OCI-LY3 (cell line): ENCODE results near the gene PLA2G4E.

Experiments used
- H2AFZ ChIP-seq: fragments of 200-600, 300-600 bp; shearing (Covaris generic); 2 replicates; pipeline ENCODE4 v1.6.0; 2014; ENCODE audit warnings: antibody characterized with exemption, low read depth, low read length
- H3K27ac ChIP-seq: fragments of 200-600, 300-600 bp; sonication (generic); 2 replicates; pipeline ENCODE4 v1.5.1; 2014; ENCODE audit warnings: mild to moderate bottlenecking, low read length, moderate library complexity, mixed read lengths
- H3K27me3 ChIP-seq: fragments of 200-600, 300-600 bp; sonication (generic); 2 replicates; pipeline ENCODE4 v1.6.1; 2014; ENCODE audit warnings: low read depth, low read length, mixed read lengths
- H3K36me3 ChIP-seq: fragments of 200-600, 300-600 bp; sonication (generic); replicated peaks from 2 replicates; pipeline ENCODE3; 2014; ENCODE audit warnings: low read depth, low read length, mixed read lengths
- H3K4me1 ChIP-seq: fragments of 300-600, 200-600 bp; sonication (generic); 2 replicates; pipeline ENCODE4 v1.6.1; 2014; ENCODE audit warnings: low read length, mixed read lengths
- H3K4me2 ChIP-seq: fragments of 200-600, 300-600 bp; sonication (generic); 2 replicates; pipeline ENCODE4 v1.6.1; 2014; ENCODE audit warnings: low read length, mixed read lengths
- H3K4me3 ChIP-seq: fragments of 300-600, 200-600 bp; sonication (generic); 2 replicates; pipeline ENCODE4 v1.5.1; 2014; ENCODE audit warnings: antibody characterized with exemption, mild to moderate bottlenecking, low read length, moderate library complexity
- H3K79me2 ChIP-seq: fragments of 300-600, 200-600 bp; shearing (Covaris generic); 2 replicates; pipeline ENCODE4 v1.6.1; 2014; ENCODE audit warnings: mild to moderate bottlenecking, low read length, mixed read lengths
- H3K9ac ChIP-seq: fragments of 300-600, 200-600 bp; shearing (Covaris generic); 2 replicates; pipeline ENCODE4 v1.6.0; 2014; ENCODE audit warnings: mild to moderate bottlenecking, low read length, moderate library complexity
- H3K9me3 ChIP-seq: fragments of 200-600, 300-600 bp; shearing (Covaris generic); 2 replicates; pipeline ENCODE4 v1.6.1; 2014; ENCODE audit warnings: low read length, mixed read lengths; ENCODE audit not compliant: insufficient read depth
- H4K20me1 ChIP-seq: fragments of 200-600, 300-600 bp; sonication (generic); 2 replicates; pipeline ENCODE4 v1.6.1; 2016; ENCODE audit warnings: low read length, mixed read lengths; ENCODE audit not compliant: insufficient read depth
- CTCF ChIP-seq: fragments of 200-600, 300-600 bp; sonication (generic); IDR thresholded peaks from 2 replicates; pipeline ENCODE4 v1.5.1; 2014; ENCODE audit warnings: antibody characterized with exemption, low read length, low read depth
- EZH2phosphoT487 ChIP-seq: fragments of 200-600 bp; shearing (Covaris generic); IDR thresholded peaks from 2 replicates; pipeline ENCODE4 v1.6.1; 2018; ENCODE audit warnings: antibody characterized with exemption, mixed run types, low read depth

Gene PLA2G4E

GRCh38 chr15:41936155-41936554, 84.7 kb downstream of the PLA2G4E start:
- H3K4me2 ChIP-seq: no peak overlapping the region
- H3K4me1 ChIP-seq: peaks cover 13% of the 10 kb centered on the region; the same call in 1 of the 2 replicates
- no peak overlapping the region for H3K4me3 ChIP-seq
- H3K36me3 ChIP-seq: peaks cover 14% of the 10 kb centered on the region
- H3K9ac ChIP-seq: no peak overlapping the region
- H3K9me3 ChIP-seq: no peaks in the 10 kb centered on the region
- TF ChIP-seq EZH2phosphoT487 (no peak), CTCF (no peak)
- peaks cover 10% of the 10 kb centered on the region for H4K20me1 ChIP-seq
- H3K27ac ChIP-seq: no peak overlapping the region
- no peaks in the 10 kb centered on the region for H3K27me3 ChIP-seq
- H2AFZ ChIP-seq: no peak overlapping the region
- H3K79me2 ChIP-seq: no peaks in the 10 kb centered on the region

GRCh38 chr15:41935566-41936020, 85.2 kb downstream of the PLA2G4E start:
- H3K4me1 ChIP-seq: peaks cover 18% of the 10 kb centered on the region
- H3K9me3 ChIP-seq: no peaks in the 10 kb centered on the region
- peaks cover 14% of the 10 kb centered on the region for H3K36me3 ChIP-seq
- TF ChIP-seq EZH2phosphoT487: no peak
- no peak for TF ChIP-seq CTCF
- no peak overlapping the region for H3K4me3 ChIP-seq
- no peak overlapping the region for H3K9ac ChIP-seq
- H3K27ac ChIP-seq: no peak overlapping the region
- no peaks in the 10 kb centered on the region for H3K27me3 ChIP-seq
- peaks cover 13% of the 10 kb centered on the region for H4K20me1 ChIP-seq
- H2AFZ ChIP-seq: no peak overlapping the region
- H3K4me2 ChIP-seq: no peak overlapping the region
- H3K79me2 ChIP-seq: no peaks in the 10 kb centered on the region

GRCh38 chr15:41934843-41935242, 86.0 kb downstream of the PLA2G4E start:
- H3K27me3 ChIP-seq: no peaks in the 10 kb centered on the region
- no peaks in the 10 kb centered on the region for H3K79me2 ChIP-seq
- peaks cover 19% of the 10 kb centered on the region for H4K20me1 ChIP-seq
- no peaks in the 10 kb centered on the region for H3K9me3 ChIP-seq
- TF ChIP-seq CTCF (no peak), EZH2phosphoT487 (no peak)
- peaks cover 12% of the 10 kb centered on the region for H3K36me3 ChIP-seq
- H3K4me2 ChIP-seq: no peak overlapping the region
- H3K27ac ChIP-seq: no peak overlapping the region
- H3K4me3 ChIP-seq: no peak overlapping the region
- H3K9ac ChIP-seq: no peak overlapping the region
- H3K4me1 ChIP-seq: peaks cover 26% of the 10 kb centered on the region
- H2AFZ ChIP-seq: no peak overlapping the region

- H3K36me3 ChIP-seq: peaks cover 12% of the 10 kb centered on the region
- H3K9ac ChIP-seq: no peak overlapping the region
- no peak overlapping the region for H2AFZ ChIP-seq
- no peak for TF ChIP-seq CTCF
- no peak for TF ChIP-seq EZH2phosphoT487
- H4K20me1 ChIP-seq: peaks cover 26% of the 10 kb centered on the region
- H3K4me2 ChIP-seq: no peak overlapping the region
- peaks cover 36% of the 10 kb centered on the region for H3K4me1 ChIP-seq
- H3K79me2 ChIP-seq: no peaks in the 10 kb centered on the region
- H3K27ac ChIP-seq: no peak overlapping the region
- no peaks in the 10 kb centered on the region for H3K9me3 ChIP-seq
- no peak overlapping the region for H3K4me3 ChIP-seq
- H3K27me3 ChIP-seq: no peaks in the 10 kb centered on the region
These were observed 87.1 kb downstream of the PLA2G4E start for GRCh38 chr15:41933771-41934170.
